Fibroblast of lung (primary cell): ENCODE data around the gene RUFY3. TPM values are rescaled to one million over a fixed set of nuclear protein-coding genes. Genes with fewer than 3 reads are reported as not detected.

ENCODE experiments used
- DNase-seq, 2 donors: peaks; one replicate each; pipeline versions ENCODE4 v3.0.0 to v3.0.0-alpha.2; 2010; ENCODE audit warnings: low read depth in 2 of 2
- H2AFZ ChIP-seq: 2 replicates; pipeline ENCODE4 v1.5.1; 2012; ENCODE audit warnings: low read length, control low read depth, inconsistent platforms
- H3K27ac ChIP-seq: 2 replicates; pipeline ENCODE4 v1.5.1; 2011; ENCODE audit warnings: low read length, control low read depth; ENCODE audit not compliant: insufficient read depth
- H3K27me3 ChIP-seq: 2 replicates; pipeline ENCODE4 v1.5.1; 2011; ENCODE audit warnings: mild to moderate bottlenecking, low read length; ENCODE audit not compliant: control insufficient read depth, insufficient read depth
- H3K36me3 ChIP-seq: 2 replicates; pipeline ENCODE4 v1.5.1; 2011; ENCODE audit warnings: low read length; ENCODE audit not compliant: control insufficient read depth, insufficient read depth
- H3K4me1 ChIP-seq: 2 replicates; pipeline ENCODE4 v1.5.1; 2011; ENCODE audit warnings: low read length; ENCODE audit not compliant: control insufficient read depth, insufficient read depth; ENCODE audit errors: extremely low read depth
- H3K4me2 ChIP-seq: 2 replicates; pipeline ENCODE4 v1.5.1; 2011; ENCODE audit warnings: low read length, control low read depth; ENCODE audit not compliant: insufficient read depth; ENCODE audit errors: extremely low read depth
- H3K4me3 ChIP-seq, 4 experiments: fragments of 200-600 bp in 1 of 4; sonication (generic) in 1 of 4; replicated peaks in 1 of 4; 2 replicates each; pipeline ENCODE4 v1.5.1; 2011 to 2016; ENCODE audit warnings: low read length in 4 of 4, low read depth in 3 of 4, mild to moderate bottlenecking in 3 of 4, control low read depth in 2 of 4, inconsistent platforms in 1 of 4, mixed read lengths in 1 of 4; ENCODE audit not compliant: insufficient read depth in 1 of 4; ENCODE audit errors: control extremely low read depth in 1 of 4
- H3K79me2 ChIP-seq: 2 replicates; pipeline ENCODE4 v1.5.1; 2012; ENCODE audit warnings: mild to moderate bottlenecking, low read length, inconsistent platforms; ENCODE audit not compliant: control insufficient read depth, insufficient read depth
- H3K9ac ChIP-seq: 2 replicates; pipeline ENCODE4 v1.5.1; 2011; ENCODE audit warnings: mild to moderate bottlenecking, low read length, control low read depth; ENCODE audit not compliant: insufficient read depth
- H3K9me3 ChIP-seq: 2 replicates; pipeline ENCODE4 v1.5.1; 2012; ENCODE audit warnings: low read depth, low read length; ENCODE audit not compliant: control insufficient read depth, insufficient read depth
- H4K20me1 ChIP-seq: 2 replicates; pipeline ENCODE4 v1.5.1; 2011; ENCODE audit warnings: low read length; ENCODE audit not compliant: control insufficient read depth, insufficient read depth; ENCODE audit errors: extremely low read depth
- EZH2 ChIP-seq: IDR thresholded peaks from 2 replicates; pipeline ENCODE4 v1.5.1; 2012; ENCODE audit warnings: low read length, control low read depth, mild to moderate bottlenecking; ENCODE audit errors: missing control alignments
- polyA plus RNA-seq, 2 donors: library from polyadenylated mRNA; depleted of rRNA in 1 of 2; stranded (reverse) in 1 of 2; unstranded in 1 of 2; fragments of >200 nt; gene quantifications; 2 replicates each; pipeline ENCODE4 v1.2.1, GENCODE V29; 2011 to 2012; ENCODE audit warnings: missing spikeins in 1 of 2
- total RNA-seq: library from RNA; depleted of rRNA; stranded (reverse); fragments of >200 nt; gene quantifications from 2 replicates; pipeline ENCODE4 v1.2.1, GENCODE V29; 2014
- TF ChIP-seq, protein P1 (sequence below), 2 donors: IDR thresholded peaks in 1 of 2; conservative IDR thresholded peaks in 1 of 2; 1 replicate in 1 of 2; 2 replicates in 1 of 2; pipeline ENCODE4 v1.5.1; 2011 to 2012; ENCODE audit warnings: low read length in 2 of 2, control low read depth in 1 of 2, inconsistent platforms in 1 of 2, low read depth in 1 of 2, mild to moderate bottlenecking in 1 of 2

The RUFY3 gene
- total and polyA plus RNA-seq, 2 donors (not counting 1 experiment from before 2014, with no cell fraction given), result 36.3 to 97.8 TPM

DNA sequence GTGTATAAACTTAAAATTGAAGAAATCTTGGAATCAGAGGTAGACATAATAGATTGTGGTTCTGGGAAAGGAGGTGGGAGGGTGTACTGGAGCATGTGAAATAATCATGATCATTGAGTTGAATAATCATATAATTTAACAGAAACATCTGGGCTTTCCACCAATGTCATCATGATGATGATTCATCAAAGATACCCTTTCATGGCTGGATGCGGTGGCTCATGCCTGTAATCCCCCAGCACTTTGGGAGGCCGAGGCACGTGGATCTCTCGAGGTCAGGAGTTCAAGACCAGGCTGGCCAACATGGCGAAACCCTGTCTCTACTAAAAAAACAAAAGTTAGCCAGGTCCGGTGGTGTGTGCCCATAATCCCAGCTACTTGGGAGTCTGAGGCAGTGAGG lies 6.7 kb upstream of the RUFY3 start:
- TF ChIP-seq, protein P1, sequence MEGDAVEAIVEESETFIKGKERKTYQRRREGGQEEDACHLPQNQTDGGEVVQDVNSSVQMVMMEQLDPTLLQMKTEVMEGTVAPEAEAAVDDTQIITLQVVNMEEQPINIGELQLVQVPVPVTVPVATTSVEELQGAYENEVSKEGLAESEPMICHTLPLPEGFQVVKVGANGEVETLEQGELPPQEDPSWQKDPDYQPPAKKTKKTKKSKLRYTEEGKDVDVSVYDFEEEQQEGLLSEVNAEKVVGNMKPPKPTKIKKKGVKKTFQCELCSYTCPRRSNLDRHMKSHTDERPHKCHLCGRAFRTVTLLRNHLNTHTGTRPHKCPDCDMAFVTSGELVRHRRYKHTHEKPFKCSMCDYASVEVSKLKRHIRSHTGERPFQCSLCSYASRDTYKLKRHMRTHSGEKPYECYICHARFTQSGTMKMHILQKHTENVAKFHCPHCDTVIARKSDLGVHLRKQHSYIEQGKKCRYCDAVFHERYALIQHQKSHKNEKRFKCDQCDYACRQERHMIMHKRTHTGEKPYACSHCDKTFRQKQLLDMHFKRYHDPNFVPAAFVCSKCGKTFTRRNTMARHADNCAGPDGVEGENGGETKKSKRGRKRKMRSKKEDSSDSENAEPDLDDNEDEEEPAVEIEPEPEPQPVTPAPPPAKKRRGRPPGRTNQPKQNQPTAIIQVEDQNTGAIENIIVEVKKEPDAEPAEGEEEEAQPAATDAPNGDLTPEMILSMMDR (conservative IDR thresholded peaks at IDR 0.05 in 1 of 2, IDR thresholded peaks at IDR 0.05 in 1 of 2; ENCODE audit: low read depth in 1 of 2, low read length in 2 of 2), result no peak
- no peak for TF ChIP-seq EZH2
- no peaks in the 10 kb centered on the region for H4K20me1 ChIP-seq

DNA sequence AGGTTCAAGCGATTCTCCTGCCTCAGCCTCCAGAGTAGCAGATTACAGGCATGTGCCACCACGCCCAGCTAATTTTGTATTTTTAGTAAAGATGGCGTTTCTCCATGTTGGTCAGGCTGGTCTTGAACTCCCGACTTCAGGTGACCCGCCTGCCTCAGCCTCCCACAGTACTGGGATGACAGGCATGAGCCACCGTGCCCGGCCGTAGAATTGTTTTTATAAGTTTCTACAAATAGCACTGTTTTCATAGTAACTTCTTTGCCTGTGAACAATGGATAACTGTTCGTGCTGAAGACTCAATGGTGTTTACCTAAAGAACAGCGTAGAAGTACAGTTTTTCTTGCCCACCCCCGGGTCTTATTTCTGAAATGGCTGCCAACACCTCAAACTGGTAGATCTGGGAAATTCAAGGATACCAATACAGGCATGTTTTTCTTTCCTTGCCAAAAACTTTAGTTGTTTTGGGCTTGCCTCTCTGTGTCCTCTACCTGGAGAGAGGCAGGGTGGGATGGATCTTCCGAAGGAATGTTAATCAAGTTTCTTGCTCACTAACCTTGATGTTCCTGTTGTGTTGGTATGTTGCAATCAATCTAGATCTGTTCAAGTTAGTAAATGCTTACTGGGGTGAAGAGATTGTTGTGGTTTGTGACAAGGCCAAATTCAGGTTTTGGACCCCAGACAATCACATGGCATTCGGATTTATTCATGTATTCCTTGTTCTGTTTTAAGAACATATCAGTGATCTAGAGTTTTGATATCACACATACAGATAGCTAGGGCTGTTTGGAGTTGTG lies 2.8 kb upstream of the RUFY3 start:
- Histone ChIP-seq H4K20me1 (no peaks in the 10 kb centered on the region), H3K9ac (no peak overlapping the region), H3K27me3 (no peaks in the 10 kb centered on the region), H3K27ac (no peak overlapping the region), H3K4me3 (no peak overlapping the region), H3K4me2 (no peak overlapping the region), H2AFZ (no peak overlapping the region), H3K79me2 (peaks cover 21% of the 10 kb centered on the region), H3K9me3 (no peaks in the 10 kb centered on the region), H3K36me3 (no peaks in the 10 kb centered on the region), H3K4me1 (no peaks in the 10 kb centered on the region)
- peak in 1 of 2 donors; percentile 44 for DNase-seq
- TF ChIP-seq, protein P1 (conservative IDR thresholded peaks at IDR 0.05 in 1 of 2, IDR thresholded peaks at IDR 0.05 in 1 of 2; ENCODE audit: low read depth in 1 of 2, low read length in 2 of 2), result no peak
- no peak for TF ChIP-seq EZH2

More for the DNA sequence above, 6.7 kb upstream of the RUFY3 start:
- Histone ChIP-seq H3K4me3 (no peak overlapping the region), H3K79me2 (peaks cover 15% of the 10 kb centered on the region), H2AFZ (no peak overlapping the region), H3K27me3 (no peaks in the 10 kb centered on the region), H3K36me3 (no peaks in the 10 kb centered on the region), H3K27ac (no peak overlapping the region), H3K4me2 (no peak overlapping the region), H3K9me3 (no peaks in the 10 kb centered on the region), H3K9ac (no peak overlapping the region), H3K4me1 (no peaks in the 10 kb centered on the region)
- peak; percentile 39 to 42 for DNase-seq

- Histone ChIP-seq H3K79me2 (peaks cover 36% of the 10 kb centered on the region), H3K27ac (peak overlapping the region; percentile 81), H4K20me1 (no peaks in the 10 kb centered on the region), H3K4me1 (no peaks in the 10 kb centered on the region), H3K9me3 (no peaks in the 10 kb centered on the region), H3K4me2 (peak overlapping the region; percentile 73), H3K36me3 (peaks cover 2% of the 10 kb centered on the region), H3K27me3 (no peaks in the 10 kb centered on the region), H3K4me3 (peak overlapping the region; percentile 40 to 78 (median 58)), H3K9ac (peak overlapping the region; percentile 59), H2AFZ (no peak overlapping the region)
- TF ChIP-seq EZH2, result no peak
- TF ChIP-seq, protein P1 (conservative IDR thresholded peaks at IDR 0.05 in 1 of 2, IDR thresholded peaks at IDR 0.05 in 1 of 2; ENCODE audit: low read depth in 1 of 2, low read length in 2 of 2), result no peak
- DNase-seq, result peak; percentile 75 to 89
Observed at GRCh38 chr4:70722199-70722791, 531 bp downstream of the RUFY3 start.
